ENCODE data around the gene TTLL8.

DNA sequence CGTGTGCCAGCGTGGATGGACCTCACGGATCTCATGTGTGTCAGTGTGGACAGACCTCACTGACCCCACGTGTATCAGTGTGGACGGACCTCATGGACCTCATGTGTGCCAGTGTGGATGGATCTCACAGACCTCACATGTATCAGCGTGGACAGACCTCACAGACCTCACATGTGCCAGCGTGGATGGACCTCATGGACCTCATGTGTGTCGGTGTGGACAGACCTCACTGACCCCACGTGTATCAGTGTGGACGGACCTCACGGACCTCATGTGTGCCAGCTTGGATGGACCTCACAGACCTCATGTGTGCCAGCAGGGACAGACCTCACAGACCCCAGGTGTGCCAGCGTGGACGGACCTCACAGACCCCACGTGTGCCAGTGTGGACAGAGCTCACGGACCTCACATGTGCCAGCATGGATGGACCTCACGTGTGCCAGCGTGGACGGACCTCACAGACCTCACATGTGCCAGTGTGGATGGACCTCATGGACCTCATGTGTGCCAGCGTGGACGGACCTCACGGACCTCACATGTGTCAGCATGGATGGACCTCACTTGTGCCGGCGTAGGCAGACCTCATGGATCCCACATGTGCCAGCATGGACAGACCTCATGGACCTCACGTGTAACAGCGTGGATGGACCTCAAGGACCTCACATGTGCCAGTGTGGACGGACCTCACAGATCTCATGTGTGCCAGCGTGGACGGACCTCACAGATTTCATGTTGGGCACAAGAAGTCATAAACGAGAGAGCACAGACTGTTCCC lies 18.2 kb downstream of the TTLL8 start:
- TF ChIP-seq, protein P1, sequence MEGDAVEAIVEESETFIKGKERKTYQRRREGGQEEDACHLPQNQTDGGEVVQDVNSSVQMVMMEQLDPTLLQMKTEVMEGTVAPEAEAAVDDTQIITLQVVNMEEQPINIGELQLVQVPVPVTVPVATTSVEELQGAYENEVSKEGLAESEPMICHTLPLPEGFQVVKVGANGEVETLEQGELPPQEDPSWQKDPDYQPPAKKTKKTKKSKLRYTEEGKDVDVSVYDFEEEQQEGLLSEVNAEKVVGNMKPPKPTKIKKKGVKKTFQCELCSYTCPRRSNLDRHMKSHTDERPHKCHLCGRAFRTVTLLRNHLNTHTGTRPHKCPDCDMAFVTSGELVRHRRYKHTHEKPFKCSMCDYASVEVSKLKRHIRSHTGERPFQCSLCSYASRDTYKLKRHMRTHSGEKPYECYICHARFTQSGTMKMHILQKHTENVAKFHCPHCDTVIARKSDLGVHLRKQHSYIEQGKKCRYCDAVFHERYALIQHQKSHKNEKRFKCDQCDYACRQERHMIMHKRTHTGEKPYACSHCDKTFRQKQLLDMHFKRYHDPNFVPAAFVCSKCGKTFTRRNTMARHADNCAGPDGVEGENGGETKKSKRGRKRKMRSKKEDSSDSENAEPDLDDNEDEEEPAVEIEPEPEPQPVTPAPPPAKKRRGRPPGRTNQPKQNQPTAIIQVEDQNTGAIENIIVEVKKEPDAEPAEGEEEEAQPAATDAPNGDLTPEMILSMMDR (IDR thresholded peaks at IDR 0.05): no peak
- no peak for TF ChIP-seq POLR2A (IDR thresholded peaks at IDR 0.05)

Measured in lower leg skin (tissue), 3 donors.